ENCODE data around the gene FLNB. TPM values are rescaled to one million over a fixed set of nuclear protein-coding genes. Genes with fewer than 3 reads are reported as not detected.

FLNB gene
- total RNA-seq, 1 experiment from 2014 or later: 315 TPM

DNA sequence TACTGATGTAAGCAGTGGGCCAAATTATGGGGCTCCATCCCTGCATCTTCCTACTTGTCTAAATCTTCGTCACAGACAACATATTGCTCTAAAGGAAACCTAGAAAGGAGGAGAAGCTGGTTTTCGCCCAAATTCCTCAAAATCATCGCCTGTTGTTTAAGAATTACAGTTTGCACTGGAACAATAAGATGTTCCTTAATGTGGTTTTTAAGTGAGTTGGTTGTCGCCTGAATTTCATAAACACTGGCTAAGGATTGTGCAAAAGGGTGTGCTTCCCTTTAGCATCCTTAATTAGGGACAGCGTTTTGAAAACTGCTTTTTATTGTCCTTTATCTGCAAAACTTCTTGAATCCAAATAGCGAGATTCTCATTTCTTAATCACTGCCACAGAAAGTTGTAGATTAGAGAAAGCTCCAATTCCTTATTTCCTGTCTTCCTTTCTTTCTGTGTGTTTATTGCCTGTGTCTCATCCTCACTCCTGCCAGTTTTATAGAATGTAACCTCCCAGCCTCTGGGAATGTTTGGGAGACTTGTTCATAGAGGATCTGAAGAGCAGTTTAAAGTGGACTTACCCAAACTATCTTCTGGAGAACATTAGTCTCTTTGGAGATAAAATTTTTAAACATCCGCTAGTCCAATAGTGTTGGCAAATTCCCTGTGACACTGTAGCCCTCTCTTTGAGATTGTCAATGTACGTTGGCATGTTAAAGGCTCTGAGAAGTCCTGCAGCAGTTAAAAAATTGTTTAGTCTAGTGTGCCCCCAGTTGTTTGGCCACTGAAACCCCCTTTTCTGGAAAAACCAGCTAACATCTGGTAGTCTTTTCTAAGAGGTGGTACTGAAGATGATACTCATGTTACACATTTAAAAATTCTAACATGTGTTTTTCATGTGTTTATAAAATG is 50.4 kb downstream of the FLNB start:
- TF ChIP-seq, protein P1, sequence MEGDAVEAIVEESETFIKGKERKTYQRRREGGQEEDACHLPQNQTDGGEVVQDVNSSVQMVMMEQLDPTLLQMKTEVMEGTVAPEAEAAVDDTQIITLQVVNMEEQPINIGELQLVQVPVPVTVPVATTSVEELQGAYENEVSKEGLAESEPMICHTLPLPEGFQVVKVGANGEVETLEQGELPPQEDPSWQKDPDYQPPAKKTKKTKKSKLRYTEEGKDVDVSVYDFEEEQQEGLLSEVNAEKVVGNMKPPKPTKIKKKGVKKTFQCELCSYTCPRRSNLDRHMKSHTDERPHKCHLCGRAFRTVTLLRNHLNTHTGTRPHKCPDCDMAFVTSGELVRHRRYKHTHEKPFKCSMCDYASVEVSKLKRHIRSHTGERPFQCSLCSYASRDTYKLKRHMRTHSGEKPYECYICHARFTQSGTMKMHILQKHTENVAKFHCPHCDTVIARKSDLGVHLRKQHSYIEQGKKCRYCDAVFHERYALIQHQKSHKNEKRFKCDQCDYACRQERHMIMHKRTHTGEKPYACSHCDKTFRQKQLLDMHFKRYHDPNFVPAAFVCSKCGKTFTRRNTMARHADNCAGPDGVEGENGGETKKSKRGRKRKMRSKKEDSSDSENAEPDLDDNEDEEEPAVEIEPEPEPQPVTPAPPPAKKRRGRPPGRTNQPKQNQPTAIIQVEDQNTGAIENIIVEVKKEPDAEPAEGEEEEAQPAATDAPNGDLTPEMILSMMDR (IDR thresholded peaks at IDR 0.05; ENCODE audit: insufficient read depth in 1 of 2, low read depth in 1 of 2, low read length in 1 of 2, severe bottlenecking in 1 of 2, unreplicated experiment in 1 of 2): no peak
- peaks cover 79% of the 10 kb centered on the region for H3K4me1 ChIP-seq
- peak overlapping the region; percentile 62 for H3K4me3 Mint-ChIP-seq (ENCODE audit: unreplicated experiment)
- H3K9me3 ChIP-seq: no peaks in the 10 kb centered on the region
- H3K36me3 ChIP-seq (ENCODE audit: control insufficient read depth, insufficient read depth, low read length): no peaks in the 10 kb centered on the region; the same call in 1 of the 2 replicates
- no peaks in the 10 kb centered on the region for H3K9me3 Mint-ChIP-seq (ENCODE audit: unreplicated experiment)
- H3K27me3 Mint-ChIP-seq (ENCODE audit: insufficient read depth, unreplicated experiment): no peaks in the 10 kb centered on the region
- peaks cover 77% of the 10 kb centered on the region for H3K36me3 Mint-ChIP-seq (ENCODE audit: insufficient read depth, unreplicated experiment)
- no peaks in the 10 kb centered on the region for H3K27me3 ChIP-seq (replicated peaks; ENCODE audit: control insufficient read depth, insufficient read depth, low read length)
- H3K27ac Mint-ChIP-seq (ENCODE audit: unreplicated experiment): peak overlapping the region; percentile 98
- TSS peak; percentile 96 for BruUV-seq (replicated peaks)
- DNase-seq: peak in 1 of 2 experiments; percentile 3
- intact Hi-C loops (cut with micrococcal nuclease; ENCODE audit: unreplicated experiment): loop anchor here (1.0 to 2.0 kb wide), 3 partner anchors 9 to 50 kb away; partner anchors contain the start of gene FLNB
- POLR2A ChIA-PET: interaction anchor here (1.0 to 1.6 kb wide), 2 partner anchors 10 kb away, joined by 7 to 17 read pairs; no protein-coding TSS in a partner anchor
- H3K4me1 Mint-ChIP-seq (ENCODE audit: low read depth, unreplicated experiment): peaks cover 45% of the 10 kb centered on the region
- CTCF ChIA-PET: interaction anchor here (0.6 kb wide), 1 partner anchor 66 kb away, joined by 5 read pairs; no protein-coding TSS in a partner anchor
- H3K4me3 ChIP-seq (ENCODE audit: low read depth, low read length): no peak overlapping the region

DNA sequence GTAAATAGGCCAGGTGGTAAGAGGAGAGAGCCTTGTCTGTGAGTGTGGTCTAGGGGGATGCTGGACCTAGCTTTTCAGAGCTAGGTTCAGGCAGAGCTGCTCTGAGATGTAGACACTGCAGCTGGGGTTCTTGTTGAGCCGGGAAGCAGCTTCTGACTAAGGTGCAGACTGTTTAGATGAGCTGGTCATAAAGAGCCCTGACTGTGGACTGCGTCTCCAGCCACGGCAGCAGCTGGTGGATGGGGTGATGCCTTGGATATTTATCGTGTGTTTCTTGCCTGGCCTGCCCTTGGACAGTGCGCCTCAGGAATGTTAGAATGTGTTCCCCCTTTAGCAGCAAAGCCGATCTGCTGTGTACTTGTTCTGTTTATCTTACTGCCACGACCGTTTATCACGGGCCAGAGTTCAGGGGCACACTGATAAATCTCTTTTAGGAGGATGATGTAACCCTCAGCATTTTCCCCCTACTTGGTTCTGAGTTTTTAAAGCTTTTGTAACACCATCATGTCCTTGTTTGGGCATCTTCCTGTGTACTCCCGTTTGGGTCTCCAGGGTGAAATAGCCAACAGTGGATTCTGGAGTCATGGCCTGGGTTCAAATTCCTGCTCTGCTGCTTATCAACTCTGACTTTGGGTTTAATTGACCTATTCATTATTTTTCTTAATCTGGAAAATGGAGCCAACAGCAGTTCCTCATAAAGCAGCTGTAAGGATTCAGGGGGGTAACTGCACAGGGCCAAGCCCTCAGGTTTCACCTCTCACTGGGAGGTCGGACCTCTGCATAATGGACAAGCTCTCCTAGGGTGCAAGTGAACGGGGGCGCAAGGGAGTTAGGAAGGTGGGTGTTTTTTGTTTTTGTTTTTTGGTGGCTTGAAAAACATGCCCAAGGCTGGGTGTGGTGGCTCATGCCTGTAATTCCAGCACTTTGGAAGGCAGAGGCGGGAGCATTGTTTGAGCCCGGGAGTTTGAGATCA is 51.4 kb downstream of the FLNB start:
- Histone ChIP-seq H3K4me3 (ENCODE audit: low read depth, low read length) (no peak overlapping the region), H3K36me3 (ENCODE audit: control insufficient read depth, insufficient read depth, low read length) (no peaks in the 10 kb centered on the region; the same call in 1 of the 2 replicates), H3K9me3 (no peaks in the 10 kb centered on the region), H3K27me3 (replicated peaks; ENCODE audit: control insufficient read depth, insufficient read depth, low read length) (no peaks in the 10 kb centered on the region), H3K4me1 (peaks cover 78% of the 10 kb centered on the region)
- Mint-ChIP-seq H3K27ac (ENCODE audit: unreplicated experiment) (peak overlapping the region; percentile 98), H3K27me3 (ENCODE audit: insufficient read depth, unreplicated experiment) (no peaks in the 10 kb centered on the region), H3K4me1 (ENCODE audit: low read depth, unreplicated experiment) (peaks cover 36% of the 10 kb centered on the region), H3K4me3 (ENCODE audit: unreplicated experiment) (peak overlapping the region; percentile 62), H3K9me3 (ENCODE audit: unreplicated experiment) (no peaks in the 10 kb centered on the region), H3K36me3 (ENCODE audit: insufficient read depth, unreplicated experiment) (peaks cover 67% of the 10 kb centered on the region)
- ChIA-PET CTCF (no interaction called here), POLR2A (interaction anchor here (0.7 to 1.6 kb wide), 4 partner anchors 9 to 40 kb away, joined by 3 to 17 read pairs (median 6); no protein-coding TSS in a partner anchor)
- intact Hi-C loops (cut with micrococcal nuclease; ENCODE audit: unreplicated experiment): loop anchor here (1.0 to 2.0 kb wide), 3 partner anchors 9 to 51 kb away; partner anchors contain the start of gene FLNB
- BruUV-seq (replicated peaks): no TSS peak
- DNase-seq: peak; percentile 86 to 94
- TF ChIP-seq, protein P1 (IDR thresholded peaks at IDR 0.05; ENCODE audit: insufficient read depth in 1 of 2, low read depth in 1 of 2, low read length in 1 of 2, severe bottlenecking in 1 of 2, unreplicated experiment in 1 of 2): no peak

DNA sequence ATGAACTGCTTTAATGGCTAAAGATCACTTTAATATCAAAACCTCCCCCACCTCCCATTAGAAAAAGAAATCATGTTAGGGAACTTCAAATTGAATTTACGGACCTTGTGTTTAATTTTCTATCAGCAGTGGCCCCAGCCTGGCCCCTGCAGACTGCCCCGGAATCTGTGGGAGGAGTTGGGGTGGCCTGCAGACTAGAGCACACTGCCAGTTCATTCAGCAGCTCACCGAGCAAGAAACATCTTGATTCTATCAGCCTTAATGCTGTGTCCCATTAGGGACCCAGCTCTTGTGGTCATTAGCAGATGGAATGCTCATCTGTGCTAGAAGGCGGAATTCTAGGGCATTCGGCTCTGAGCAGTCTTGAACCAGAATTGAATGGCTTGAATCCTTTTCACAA is 54.2 kb downstream of the FLNB start:
- Histone ChIP-seq H3K4me1 (peaks cover 90% of the 10 kb centered on the region), H3K27me3 (replicated peaks; ENCODE audit: control insufficient read depth, insufficient read depth, low read length) (no peaks in the 10 kb centered on the region), H3K36me3 (ENCODE audit: control insufficient read depth, insufficient read depth, low read length) (no peaks in the 10 kb centered on the region), H3K4me3 (ENCODE audit: low read depth, low read length) (no peak overlapping the region), H3K9me3 (no peaks in the 10 kb centered on the region)
- Mint-ChIP-seq H3K36me3 (ENCODE audit: insufficient read depth, unreplicated experiment) (peaks cover 73% of the 10 kb centered on the region), H3K4me3 (ENCODE audit: unreplicated experiment) (peak overlapping the region; percentile 29), H3K9me3 (ENCODE audit: unreplicated experiment) (no peaks in the 10 kb centered on the region), H3K4me1 (ENCODE audit: low read depth, unreplicated experiment) (peaks cover 50% of the 10 kb centered on the region), H3K27me3 (ENCODE audit: insufficient read depth, unreplicated experiment) (no peaks in the 10 kb centered on the region), H3K27ac (ENCODE audit: unreplicated experiment) (peak overlapping the region; percentile 98)
- no TSS peak for BruUV-seq (replicated peaks)
- DNase-seq: no peak
- TF ChIP-seq, protein P1 (IDR thresholded peaks at IDR 0.05; ENCODE audit: insufficient read depth in 1 of 2, low read depth in 1 of 2, low read length in 1 of 2, severe bottlenecking in 1 of 2, unreplicated experiment in 1 of 2): no peak
- POLR2A ChIA-PET: no interaction called here
- intact Hi-C loops (cut with micrococcal nuclease; ENCODE audit: unreplicated experiment): no loop called here
- CTCF ChIA-PET: no interaction called here

Data from Caco-2 (cell line).